HEK293 (cell line): ENCODE measurements around the gene VPS35L.

Source experiments
- CTCF ChIA-PET: fragments of 350-600 bp; formaldehyde crosslinking; extraction: SDS; loops from one replicate; lab custom pipeline; 2021; ENCODE audit warnings: antibody characterized with exemption; lab: Yijun Ruan, JAX
- POLR2A ChIA-PET: fragments of 300-600 bp; formaldehyde crosslinking; extraction: SDS; loops from one replicate; lab custom pipeline; 2020; ENCODE audit warnings: antibody characterized with exemption, inconsistent platforms; lab: Yijun Ruan, JAX
- H3K27ac ChIP-seq: fragments of 200-500 bp; sonication (Bioruptor generic); 2 replicates; pipeline ENCODE4 v1.5.1; 2014; ENCODE audit warnings: low read depth, low read length, control low read depth, inconsistent platforms; ENCODE audit errors: extremely low read depth
- H3K36me3 ChIP-seq, 2 experiments: fragments of 200-500 bp in 1 of 2; sonication (Bioruptor generic) in 1 of 2; 1 replicate in 1 of 2; 2 replicates in 1 of 2; pipeline ENCODE4 v1.5.1; 2014 to 2017; ENCODE audit warnings: inconsistent platforms in 2 of 2, low read length in 2 of 2; ENCODE audit not compliant: control insufficient read depth in 2 of 2, insufficient read depth in 1 of 2
- H3K4me1 ChIP-seq: fragments of 200-500 bp; sonication (Bioruptor generic); 2 replicates; pipeline ENCODE4 v1.5.1; 2014; ENCODE audit warnings: mild to moderate bottlenecking, low read length, inconsistent platforms; ENCODE audit not compliant: control insufficient read depth, insufficient read depth
- H3K4me3 ChIP-seq: 2 replicates; pipeline ENCODE4 v1.5.1; 2011; ENCODE audit warnings: low read depth, mild to moderate bottlenecking, control low read depth, low read length, moderate library complexity
- H3K9me3 ChIP-seq: fragments of 200-500 bp; sonication (Bioruptor generic); 2 replicates; pipeline ENCODE4 v1.5.1; 2014; ENCODE audit warnings: low read depth, low read length, inconsistent platforms; ENCODE audit not compliant: control insufficient read depth, insufficient read depth
- GLI4 ChIP-seq: fragments of 450-650 bp; formaldehyde crosslinking; IDR thresholded peaks from 2 replicates; pipeline ENCODE4 v1.5.1; 2016; ENCODE audit warnings: missing biosample characterization, missing genetic modification characterization
- KLF16 ChIP-seq: fragments of 450-650 bp; formaldehyde crosslinking; IDR thresholded peaks from 2 replicates; pipeline ENCODE4 v1.5.1; 2017; ENCODE audit warnings: missing biosample characterization, missing genetic modification characterization
- MYNN ChIP-seq: fragments of 450-650 bp; formaldehyde crosslinking; IDR thresholded peaks from 2 replicates; pipeline ENCODE4 v1.5.1; 2016; ENCODE audit warnings: missing biosample characterization, missing genetic modification characterization, borderline replicate concordance
- PATZ1 ChIP-seq: fragments of 450-650 bp; formaldehyde crosslinking; IDR thresholded peaks from 2 replicates; pipeline ENCODE4 v1.5.1; 2016; ENCODE audit warnings: missing biosample characterization, missing genetic modification characterization
- PRDM10 ChIP-seq: fragments of 450-650 bp; formaldehyde crosslinking; IDR thresholded peaks from 2 replicates; pipeline ENCODE4 v1.5.1; 2016; ENCODE audit warnings: missing biosample characterization, missing genetic modification characterization
- TSHZ1 ChIP-seq: fragments of 450-650 bp; formaldehyde crosslinking; IDR thresholded peaks from 2 replicates; pipeline ENCODE4 v1.5.1; 2016; ENCODE audit warnings: missing biosample characterization, missing genetic modification characterization, borderline replicate concordance
- YY1 ChIP-seq: fragments of 450-650 bp; formaldehyde crosslinking; IDR thresholded peaks from 2 replicates; pipeline ENCODE4 v1.5.1; 2018; ENCODE audit warnings: missing biosample characterization, missing genetic modification characterization
- ZBTB1 ChIP-seq: fragments of 450-650 bp; formaldehyde crosslinking; IDR thresholded peaks from 2 replicates; pipeline ENCODE4 v1.5.1; 2016; ENCODE audit warnings: missing biosample characterization, missing genetic modification characterization
- ZNF341 ChIP-seq: fragments of 450-650 bp; formaldehyde crosslinking; IDR thresholded peaks from 2 replicates; pipeline ENCODE4; 2016; ENCODE audit warnings: low read depth, missing biosample characterization, missing genetic modification characterization
- ZNF404 ChIP-seq: fragments of 450-650 bp; formaldehyde crosslinking; IDR thresholded peaks from 2 replicates; pipeline ENCODE4 v1.5.1; 2017; ENCODE audit warnings: missing biosample characterization, missing genetic modification characterization
- ZNF658 ChIP-seq: fragments of 450-650 bp; formaldehyde crosslinking; IDR thresholded peaks from 2 replicates; pipeline ENCODE4; 2016; ENCODE audit warnings: missing biosample characterization, missing genetic modification characterization
- ZNF677 ChIP-seq: fragments of 450-650 bp; IDR thresholded peaks from 2 replicates; pipeline ENCODE4 v1.5.0; 2018; ENCODE audit warnings: missing biosample characterization, mild to moderate bottlenecking, missing genetic modification characterization, moderate library complexity
- ZNF777 ChIP-seq: fragments of 450-650 bp; formaldehyde crosslinking; IDR thresholded peaks from 2 replicates; pipeline ENCODE4 v1.5.1; 2017; ENCODE audit warnings: missing biosample characterization, missing genetic modification characterization, borderline replicate concordance
- ZNF837 ChIP-seq: fragments of 450-650 bp; formaldehyde crosslinking; IDR thresholded peaks from 2 replicates; pipeline ENCODE4 v1.5.1; 2016; ENCODE audit warnings: missing biosample characterization, missing genetic modification characterization

The VPS35L gene

GRCh38 chr16:19745286-19746010 lies 189.9 kb downstream of the VPS35L start:
- ChIA-PET CTCF (no interaction called here), POLR2A (no interaction called here)

More at GRCh38 chr16:19745286-19746010, 189.9 kb downstream of the VPS35L start:
- no peaks in the 10 kb centered on the region for H3K9me3 ChIP-seq
- H3K4me1 ChIP-seq: 0 out of 2 replicates have a peak, but pooled peaks cover 2% of the 10 kb centered on the region
- no peak overlapping the region for H3K27ac ChIP-seq
- H3K4me3 ChIP-seq: no peak overlapping the region
- H3K36me3 ChIP-seq: no peaks in the 10 kb centered on the region
- TF ChIP-seq PATZ1 (tag by site-specific recombination) (no peak), ZNF837 (tag by site-specific recombination) (no peak), ZNF658 (tag by site-specific recombination) (no peak), ZBTB1 (tag by site-specific recombination) (no peak), PRDM10 (tag by site-specific recombination) (no peak), ZNF404 (tag by site-specific recombination) (no peak), MYNN (tag by site-specific recombination) (no peak), ZNF341 (tag by site-specific recombination) (no peak), TSHZ1 (tag by site-specific recombination) (no peak), YY1 (no peak), ZNF777 (tag by site-specific recombination) (no peak), GLI4 (tag by site-specific recombination) (no peak), ZNF677 (tag by site-specific recombination) (no peak), KLF16 (tag by site-specific recombination) (no peak)
